Loucy (cell line): ENCODE data around the gene INF2.

ENCODE experiments used
- H2AFZ ChIP-seq: fragments of 200-600 bp; sonication (generic); 2 replicates; pipeline ENCODE4 v1.6.0; 2016; ENCODE audit warnings: antibody characterized with exemption, mild to moderate bottlenecking, low read length, moderate library complexity
- H3F3A ChIP-seq: fragments of 200-600 bp; 2 replicates; pipeline ENCODE4 v1.6.0; 2016; ENCODE audit warnings: antibody characterized with exemption, low read depth, mild to moderate bottlenecking
- H3K27me3 ChIP-seq: fragments of 200-600 bp; sonication (generic); 2 replicates; pipeline ENCODE4 v1.6.1; 2014; ENCODE audit warnings: low read length, mild to moderate bottlenecking; ENCODE audit not compliant: insufficient read depth, poor library complexity, severe bottlenecking
- H3K36me3 ChIP-seq: fragments of 200-600 bp; sonication (generic); 2 replicates; pipeline ENCODE4 v1.6.1; 2016; ENCODE audit warnings: low read length; ENCODE audit not compliant: insufficient read depth
- H3K4me1 ChIP-seq: fragments of 200-600 bp; sonication (generic); 2 replicates; pipeline ENCODE4 v1.5.1; 2014; ENCODE audit warnings: low read length, mild to moderate bottlenecking; ENCODE audit not compliant: insufficient read depth, poor library complexity, severe bottlenecking
- H3K4me2 ChIP-seq: fragments of 200-600 bp; sonication (generic); 2 replicates; pipeline ENCODE4 v1.6.0; 2014; ENCODE audit warnings: antibody characterized with exemption, low read length, low read depth, mild to moderate bottlenecking; ENCODE audit not compliant: poor library complexity, severe bottlenecking
- H3K4me3 ChIP-seq: fragments of 200-600 bp; sonication (generic); 2 replicates; pipeline ENCODE4 v1.5.1; 2014; ENCODE audit warnings: low read length, mild to moderate bottlenecking, mixed read lengths; ENCODE audit not compliant: poor library complexity, severe bottlenecking
- H3K79me2 ChIP-seq: fragments of 200-600 bp; sonication (generic); 2 replicates; pipeline ENCODE4 v1.6.1; 2014; ENCODE audit warnings: low read length; ENCODE audit not compliant: insufficient read depth
- H3K9ac ChIP-seq: fragments of 200-600 bp; sonication (generic); 2 replicates; pipeline ENCODE4 v1.6.0; 2014; ENCODE audit warnings: mild to moderate bottlenecking, low read depth, low read length, moderate library complexity; ENCODE audit not compliant: poor library complexity, severe bottlenecking
- H3K9me2 ChIP-seq: fragments of 200-600 bp; sonication (generic); replicated peaks from 2 replicates; pipeline ENCODE4 v1.6.1; 2016; ENCODE audit warnings: low read depth, low read length, mixed read lengths
- H3K9me3 ChIP-seq: fragments of 200-600 bp; sonication (generic); 2 replicates; pipeline ENCODE4 v1.6.1; 2014; ENCODE audit warnings: mild to moderate bottlenecking, antibody characterized with exemption, low read length, low read depth; ENCODE audit not compliant: insufficient read depth
- H4K20me1 ChIP-seq: fragments of 200-600 bp; sonication (generic); 2 replicates; pipeline ENCODE4 v1.6.0; 2014; ENCODE audit warnings: antibody characterized with exemption, low read length, mild to moderate bottlenecking; ENCODE audit not compliant: insufficient read depth, poor library complexity, severe bottlenecking
- CTCF ChIP-seq: fragments of 200-600 bp; sonication (generic); conservative IDR thresholded peaks from 2 replicates; pipeline ENCODE4 v1.5.1; 2014; ENCODE audit warnings: mild to moderate bottlenecking, antibody characterized with exemption, low read length
- EZH2phosphoT487 ChIP-seq: fragments of 200-600 bp; IDR thresholded peaks from 2 replicates; pipeline ENCODE4 v1.6.1; 2018; ENCODE audit warnings: antibody characterized with exemption, mild to moderate bottlenecking, moderate library complexity, borderline replicate concordance

Gene INF2

GRCh38 chr14:104681689-104682074 is 7.7 kb upstream of the INF2 start:
- Histone ChIP-seq H3K27me3 (no peaks in the 10 kb centered on the region), H3K36me3 (no peaks in the 10 kb centered on the region), H3K4me1 (peaks cover 27% of the 10 kb centered on the region), H3K79me2 (no peaks in the 10 kb centered on the region), H2AFZ (no peak overlapping the region), H3K9me3 (no peaks in the 10 kb centered on the region), H3K4me2 (no peak overlapping the region), H3K4me3 (no peak overlapping the region), H3K9ac (no peak overlapping the region), H3K9me2 (no peaks in the 10 kb centered on the region), H3F3A (no peaks in the 10 kb centered on the region), H4K20me1 (no peaks in the 10 kb centered on the region)
- TF ChIP-seq CTCF, result no peak
- TF ChIP-seq EZH2phosphoT487, result no peak

- H3K36me3 ChIP-seq, result no peaks in the 10 kb centered on the region
- no peak overlapping the region for H3K4me3 ChIP-seq
- no peak overlapping the region for H3K9ac ChIP-seq
- H2AFZ ChIP-seq, result no peak overlapping the region
- H3K9me2 ChIP-seq, result no peaks in the 10 kb centered on the region
- H3K4me2 ChIP-seq, result no peak overlapping the region
- no peaks in the 10 kb centered on the region for H3F3A ChIP-seq
- H3K9me3 ChIP-seq, result no peaks in the 10 kb centered on the region
- TF ChIP-seq EZH2phosphoT487 (no peak), CTCF (no peak)
- peaks cover 30% of the 10 kb centered on the region for H3K4me1 ChIP-seq
- H3K79me2 ChIP-seq, result no peaks in the 10 kb centered on the region
- H4K20me1 ChIP-seq, result no peaks in the 10 kb centered on the region
- H3K27me3 ChIP-seq, result no peaks in the 10 kb centered on the region
Observed at GRCh38 chr14:104682107-104682593, 7.3 kb upstream of the INF2 start.

GRCh38 chr14:104683653-104684448 is 5.6 kb upstream of the INF2 start:
- Histone ChIP-seq H3K9me3 (no peaks in the 10 kb centered on the region), H3K4me3 (no peak overlapping the region), H3K9ac (no peak overlapping the region), H3K4me2 (no peak overlapping the region), H3K4me1 (peaks cover 30% of the 10 kb centered on the region), H3F3A (no peaks in the 10 kb centered on the region), H3K79me2 (no peaks in the 10 kb centered on the region), H2AFZ (no peak overlapping the region), H3K9me2 (no peaks in the 10 kb centered on the region), H3K27me3 (no peaks in the 10 kb centered on the region), H4K20me1 (no peaks in the 10 kb centered on the region), H3K36me3 (no peaks in the 10 kb centered on the region)
- TF ChIP-seq CTCF, result no peak
- TF ChIP-seq EZH2phosphoT487, result no peak
